K562 (cell line): ENCODE results near the gene TBC1D7. TPM values are rescaled to one million over a fixed set of nuclear protein-coding genes. Genes with fewer than 3 reads are reported as not detected.

ENCODE experiments used
- ARHGAP35 ChIP-seq: fragments of 450-650 bp; IDR thresholded peaks from 2 replicates; pipeline ENCODE4 v1.6.1; 2018; ENCODE audit not compliant: partially characterized antibody
- ATF1 ChIP-seq, 2 experiments: fragments of 450-650 bp in 1 of 2; IDR thresholded peaks; 2 replicates each; pipeline ENCODE4 v1.6.1; 2016; ENCODE audit warnings: missing compliant biosample characterization in 1 of 2, missing genetic modification characterization in 1 of 2
- GATAD2A ChIP-seq: fragments of 450-650 bp; IDR thresholded peaks from 2 replicates; pipeline ENCODE4 v1.6.1; 2017
- MAFF ChIP-seq: IDR thresholded peaks from 2 replicates; pipeline ENCODE4 v1.6.1; 2012; ENCODE audit warnings: low read length, improper control_type of control experiment
- MEF2A ChIP-seq: IDR thresholded peaks from 2 replicates; pipeline ENCODE4 v1.6.1; 2011; ENCODE audit warnings: low read depth, mild to moderate bottlenecking, low read length, moderate library complexity; ENCODE audit not compliant: control insufficient read depth
- PCBP1 ChIP-seq: fragments of 200-400 bp; formaldehyde crosslinking; IDR thresholded peaks from 2 replicates; pipeline ENCODE4 v1.6.1; 2018; ENCODE audit warnings: mild to moderate bottlenecking, low read depth, low read length; ENCODE audit not compliant: poor library complexity, severe bottlenecking
- PHB2 ChIP-seq: fragments of 450-650 bp; IDR thresholded peaks from 2 replicates; pipeline ENCODE4 v1.6.1; 2017; ENCODE audit warnings: low read depth
- SIRT6 ChIP-seq: IDR thresholded peaks from one replicate; pipeline ENCODE4 v1.6.1; 2012; ENCODE audit warnings: low read depth, mild to moderate bottlenecking, control low read depth, inconsistent platforms, low read length, moderate library complexity
- SP2 ChIP-seq: IDR thresholded peaks from 2 replicates; pipeline ENCODE4 v1.6.1; 2011; ENCODE audit warnings: mild to moderate bottlenecking, low read depth, low read length, moderate library complexity; ENCODE audit not compliant: poor library complexity, severe bottlenecking; ENCODE audit errors: extremely low read depth
- SPI1 ChIP-seq: IDR thresholded peaks from 2 replicates; pipeline ENCODE4 v1.6.1; 2011; ENCODE audit warnings: low read depth, low read length, control low read depth, borderline replicate concordance
- SRF ChIP-seq, 2 experiments: fragments of 250-450, 450-650 bp in 1 of 2; sonication (Bioruptor Pico) in 1 of 2; sonication (generic) in 1 of 2; formaldehyde crosslinking; IDR thresholded peaks; 2 replicates each; pipeline versions ENCODE4 v1.5.0 to v1.5.1; 2020 to 2022; ENCODE audit warnings: mild to moderate bottlenecking in 1 of 2, missing genetic modification reagents in 1 of 2
- polyA plus RNA-seq, 8 experiments: library from polyadenylated mRNA; depleted of rRNA in 4 of 8; stranded (reverse) in 5 of 8; unstranded in 3 of 8; fragments of >200 nt; fragmentation: Nextera tagmentation in 2 of 8; fragmentation: Illumina TruSeq in 1 of 8; extraction: Ambion mirVana in 2 of 8; extraction: Trizol in 1 of 8; gene quantifications; 2 replicates each; pipeline versions ENCODE4 v1.2.1 to v1.2.3, GENCODE V29; 2011 to 2014; ENCODE audit warnings: inconsistent platforms in 1 of 8, missing spikeins in 1 of 8
- total RNA-seq, 7 experiments: library from RNA; depleted of rRNA in 6 of 7; stranded (reverse); fragments of >200 nt in 6 of 7; fragmentation: Illumina TruSeq in 2 of 7; extraction: Trizol in 2 of 7; gene quantifications; 2 replicates each; pipeline versions ENCODE4 v1.2.1 to v1.2.3, GENCODE V29; 2011 to 2021; ENCODE audit warnings: low replicate concordance in 1 of 7
- TF ChIP-seq, protein P1 (sequence below), 3 experiments: fragments of 200-800 bp in 1 of 3; sonication (Bioruptor generic) in 1 of 3; sonication (generic) in 1 of 3; formaldehyde crosslinking in 1 of 3; IDR thresholded peaks; 2 replicates each; pipeline versions ENCODE4 v1.6.1 to v1.8.0; 2016 to 2022; ENCODE audit warnings: mild to moderate bottlenecking in 2 of 3, missing compliant biosample characterization in 2 of 3, missing genetic modification characterization in 2 of 3, missing genetic modification reagents in 1 of 3
- TF ChIP-seq, protein P2 (sequence below): sonication (generic); IDR thresholded peaks from 2 replicates; pipeline ENCODE4 v1.6.1; 2016
- TF ChIP-seq, protein P3 (sequence below): fragments of 250-450 bp; sonication (Bioruptor Pico); IDR thresholded peaks from 2 replicates; pipeline ENCODE4 v1.4.0; 2020; ENCODE audit warnings: borderline replicate concordance
- TF ChIP-seq, protein P4 (sequence below), 2 experiments: fragments of 450-650 bp; conservative IDR thresholded peaks; 2 replicates each; pipeline ENCODE4 v1.6.1; 2017; ENCODE audit warnings: mild to moderate bottlenecking in 2 of 2, moderate library complexity in 2 of 2
- TF ChIP-seq, protein P5 (sequence below): fragments of 150-350 bp; IDR thresholded peaks from 2 replicates; pipeline ENCODE4 v1.6.1; 2014; ENCODE audit warnings: low read depth, mild to moderate bottlenecking, low read length, borderline replicate concordance

Gene TBC1D7
- total and polyA plus RNA-seq, 9 of the 15 experiments (the other 6 are each of a cell fraction or from before 2014, with no cell fraction given): 49.4 to 107 (median 61.1) TPM

DNA sequence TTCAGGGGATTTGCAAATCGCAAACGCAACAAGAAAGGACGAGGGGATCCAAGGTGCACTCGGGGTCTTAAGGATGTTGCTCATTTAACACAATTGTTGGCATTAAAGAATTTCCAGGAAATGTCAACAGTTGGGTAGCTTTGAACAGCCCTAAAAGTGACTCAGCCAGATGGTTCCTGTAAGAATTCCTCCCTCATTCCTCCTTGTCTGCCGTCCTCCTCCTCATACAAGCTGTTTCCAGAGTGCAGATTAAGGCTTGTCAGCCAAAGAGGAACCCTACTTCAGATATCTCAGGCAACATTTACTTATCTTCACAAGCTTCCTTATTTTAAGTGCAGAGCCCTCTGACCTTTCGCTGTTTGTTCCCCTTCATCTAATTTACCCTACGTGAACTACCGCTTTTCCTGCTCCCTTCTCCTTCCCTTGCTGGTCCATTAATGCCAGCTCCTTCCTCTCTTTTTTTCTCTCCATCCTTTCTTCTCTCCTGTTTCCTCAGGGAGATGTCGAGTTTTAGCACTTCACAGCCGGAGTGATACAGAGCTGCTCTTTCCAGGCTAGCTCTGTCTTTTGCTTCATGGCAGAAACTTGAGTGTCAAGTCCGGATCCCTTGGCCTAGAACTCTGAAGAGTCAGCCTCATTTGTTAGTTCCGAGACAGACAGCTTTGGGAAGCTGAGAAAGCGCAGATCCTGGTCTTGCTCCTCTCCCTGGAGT lies 26.1 kb upstream of the TBC1D7 start (continued):
- TF ChIP-seq SPI1 (peak; percentile 96), SP2 (no peak), SIRT6 (no peak), ATF1 (CRISPR knock-in tag; IDR thresholded peaks at IDR 0.05) (no peak), ATF1 (tag; IDR thresholded peaks at IDR 0.05) (0 out of 2 replicates have a peak, but pooled peaks have one; percentile 42), ARHGAP35 (no peak), PHB2 (peak; percentile 87), PCBP1 (no peak), SRF (CRISPR knock-in tag; IDR thresholded peaks at IDR 0.05) (0 out of 4 replicates have a peak, but pooled peaks of 1 of the 2 experiments have one; percentile 25), MAFF (0 out of 2 replicates have a peak, but pooled peaks have one; percentile 2), MEF2A (peak; percentile 69; the same call in 1 of the 2 replicates), GATAD2A (0 out of 2 replicates have a peak, but pooled peaks have one; percentile 42)
- TF ChIP-seq, protein P1, sequence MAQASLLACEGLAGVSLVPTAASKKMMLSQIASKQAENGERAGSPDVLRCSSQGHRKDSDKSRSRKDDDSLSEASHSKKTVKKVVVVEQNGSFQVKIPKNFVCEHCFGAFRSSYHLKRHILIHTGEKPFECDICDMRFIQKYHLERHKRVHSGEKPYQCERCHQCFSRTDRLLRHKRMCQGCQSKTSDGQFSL (CRISPR knock-in tag; IDR thresholded peaks at IDR 0.05): no peak
- TF ChIP-seq, protein P1 (tag; IDR thresholded peaks at IDR 0.05): no peak
- TF ChIP-seq, protein P2, sequence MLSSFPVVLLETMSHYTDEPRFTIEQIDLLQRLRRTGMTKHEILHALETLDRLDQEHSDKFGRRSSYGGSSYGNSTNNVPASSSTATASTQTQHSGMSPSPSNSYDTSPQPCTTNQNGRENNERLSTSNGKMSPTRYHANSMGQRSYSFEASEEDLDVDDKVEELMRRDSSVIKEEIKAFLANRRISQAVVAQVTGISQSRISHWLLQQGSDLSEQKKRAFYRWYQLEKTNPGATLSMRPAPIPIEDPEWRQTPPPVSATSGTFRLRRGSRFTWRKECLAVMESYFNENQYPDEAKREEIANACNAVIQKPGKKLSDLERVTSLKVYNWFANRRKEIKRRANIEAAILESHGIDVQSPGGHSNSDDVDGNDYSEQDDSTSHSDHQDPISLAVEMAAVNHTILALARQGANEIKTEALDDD: peak; percentile 50; the same call in 1 of the 2 replicates
- TF ChIP-seq, protein P3, sequence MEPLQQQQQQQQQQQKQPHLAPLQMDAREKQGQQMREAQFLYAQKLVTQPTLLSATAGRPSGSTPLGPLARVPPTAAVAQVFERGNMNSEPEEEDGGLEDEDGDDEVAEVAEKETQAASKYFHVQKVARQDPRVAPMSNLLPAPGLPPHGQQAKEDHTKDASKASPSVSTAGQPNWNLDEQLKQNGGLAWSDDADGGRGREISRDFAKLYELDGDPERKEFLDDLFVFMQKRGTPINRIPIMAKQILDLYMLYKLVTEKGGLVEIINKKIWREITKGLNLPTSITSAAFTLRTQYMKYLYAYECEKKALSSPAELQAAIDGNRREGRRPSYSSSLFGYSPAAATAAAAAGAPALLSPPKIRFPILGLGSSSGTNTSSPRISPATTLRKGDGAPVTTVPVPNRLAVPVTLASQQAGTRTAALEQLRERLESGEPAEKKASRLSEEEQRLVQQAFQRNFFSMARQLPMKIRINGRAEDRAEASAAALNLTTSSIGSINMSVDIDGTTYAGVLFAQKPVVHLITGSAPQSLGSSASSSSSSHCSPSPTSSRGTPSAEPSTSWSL (CRISPR knock-in tag): no peak
- TF ChIP-seq, protein P4, sequence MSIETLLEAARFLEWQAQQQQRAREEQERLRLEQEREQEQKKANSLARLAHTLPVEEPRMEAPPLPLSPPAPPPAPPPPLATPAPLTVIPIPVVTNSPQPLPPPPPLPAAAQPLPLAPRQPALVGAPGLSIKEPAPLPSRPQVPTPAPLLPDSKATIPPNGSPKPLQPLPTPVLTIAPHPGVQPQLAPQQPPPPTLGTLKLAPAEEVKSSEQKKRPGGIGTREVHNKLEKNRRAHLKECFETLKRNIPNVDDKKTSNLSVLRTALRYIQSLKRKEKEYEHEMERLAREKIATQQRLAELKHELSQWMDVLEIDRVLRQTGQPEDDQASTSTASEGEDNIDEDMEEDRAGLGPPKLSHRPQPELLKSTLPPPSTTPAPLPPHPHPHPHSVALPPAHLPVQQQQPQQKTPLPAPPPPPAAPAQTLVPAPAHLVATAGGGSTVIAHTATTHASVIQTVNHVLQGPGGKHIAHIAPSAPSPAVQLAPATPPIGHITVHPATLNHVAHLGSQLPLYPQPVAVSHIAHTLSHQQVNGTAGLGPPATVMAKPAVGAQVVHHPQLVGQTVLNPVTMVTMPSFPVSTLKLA (conservative IDR thresholded peaks at IDR 0.05): peak in 1 of 2 experiments; percentile 43; a peak in 2 of 4 replicates
- TF ChIP-seq, protein P5, sequence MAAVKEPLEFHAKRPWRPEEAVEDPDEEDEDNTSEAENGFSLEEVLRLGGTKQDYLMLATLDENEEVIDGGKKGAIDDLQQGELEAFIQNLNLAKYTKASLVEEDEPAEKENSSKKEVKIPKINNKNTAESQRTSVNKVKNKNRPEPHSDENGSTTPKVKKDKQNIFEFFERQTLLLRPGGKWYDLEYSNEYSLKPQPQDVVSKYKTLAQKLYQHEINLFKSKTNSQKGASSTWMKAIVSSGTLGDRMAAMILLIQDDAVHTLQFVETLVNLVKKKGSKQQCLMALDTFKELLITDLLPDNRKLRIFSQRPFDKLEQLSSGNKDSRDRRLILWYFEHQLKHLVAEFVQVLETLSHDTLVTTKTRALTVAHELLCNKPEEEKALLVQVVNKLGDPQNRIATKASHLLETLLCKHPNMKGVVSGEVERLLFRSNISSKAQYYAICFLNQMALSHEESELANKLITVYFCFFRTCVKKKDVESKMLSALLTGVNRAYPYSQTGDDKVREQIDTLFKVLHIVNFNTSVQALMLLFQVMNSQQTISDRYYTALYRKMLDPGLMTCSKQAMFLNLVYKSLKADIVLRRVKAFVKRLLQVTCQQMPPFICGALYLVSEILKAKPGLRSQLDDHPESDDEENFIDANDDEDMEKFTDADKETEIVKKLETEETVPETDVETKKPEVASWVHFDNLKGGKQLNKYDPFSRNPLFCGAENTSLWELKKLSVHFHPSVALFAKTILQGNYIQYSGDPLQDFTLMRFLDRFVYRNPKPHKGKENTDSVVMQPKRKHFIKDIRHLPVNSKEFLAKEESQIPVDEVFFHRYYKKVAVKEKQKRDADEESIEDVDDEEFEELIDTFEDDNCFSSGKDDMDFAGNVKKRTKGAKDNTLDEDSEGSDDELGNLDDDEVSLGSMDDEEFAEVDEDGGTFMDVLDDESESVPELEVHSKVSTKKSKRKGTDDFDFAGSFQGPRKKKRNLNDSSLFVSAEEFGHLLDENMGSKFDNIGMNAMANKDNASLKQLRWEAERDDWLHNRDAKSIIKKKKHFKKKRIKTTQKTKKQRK: no peak
